Gastroesophageal sphincter (tissue), 3 donors: ENCODE measurements around the gene MAP4K1.

Experiments
- POLR2A ChIP-seq, 2 donors: fragments of 450-650 bp; IDR thresholded peaks; one replicate each; pipeline ENCODE4 v1.6.1; 2017; ENCODE audit warnings: antibody characterized with exemption in 2 of 2, mild to moderate bottlenecking in 2 of 2, moderate library complexity in 1 of 2
- TF ChIP-seq, protein P1 (sequence below), 4 experiments: fragments of 200-600 bp in 2 of 4; fragments of 450-650 bp in 2 of 4; sonication (generic) in 1 of 4; IDR thresholded peaks; one replicate each; pipeline ENCODE4 v1.5.1; 2017 to 2019; ENCODE audit warnings: antibody characterized with exemption in 4 of 4, mild to moderate bottlenecking in 2 of 4, moderate library complexity in 2 of 4

- TF ChIP-seq, protein P1, sequence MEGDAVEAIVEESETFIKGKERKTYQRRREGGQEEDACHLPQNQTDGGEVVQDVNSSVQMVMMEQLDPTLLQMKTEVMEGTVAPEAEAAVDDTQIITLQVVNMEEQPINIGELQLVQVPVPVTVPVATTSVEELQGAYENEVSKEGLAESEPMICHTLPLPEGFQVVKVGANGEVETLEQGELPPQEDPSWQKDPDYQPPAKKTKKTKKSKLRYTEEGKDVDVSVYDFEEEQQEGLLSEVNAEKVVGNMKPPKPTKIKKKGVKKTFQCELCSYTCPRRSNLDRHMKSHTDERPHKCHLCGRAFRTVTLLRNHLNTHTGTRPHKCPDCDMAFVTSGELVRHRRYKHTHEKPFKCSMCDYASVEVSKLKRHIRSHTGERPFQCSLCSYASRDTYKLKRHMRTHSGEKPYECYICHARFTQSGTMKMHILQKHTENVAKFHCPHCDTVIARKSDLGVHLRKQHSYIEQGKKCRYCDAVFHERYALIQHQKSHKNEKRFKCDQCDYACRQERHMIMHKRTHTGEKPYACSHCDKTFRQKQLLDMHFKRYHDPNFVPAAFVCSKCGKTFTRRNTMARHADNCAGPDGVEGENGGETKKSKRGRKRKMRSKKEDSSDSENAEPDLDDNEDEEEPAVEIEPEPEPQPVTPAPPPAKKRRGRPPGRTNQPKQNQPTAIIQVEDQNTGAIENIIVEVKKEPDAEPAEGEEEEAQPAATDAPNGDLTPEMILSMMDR (IDR thresholded peaks at IDR 0.05): peak in 1 of 4 experiments; percentile 17
- peak; percentile 57 to 68 for TF ChIP-seq POLR2A (IDR thresholded peaks at IDR 0.05)
These were observed 1.0 kb upstream of the MAP4K1 start, which contains the start of gene EIF3K for GRCh38 chr19:38618590-38619360.
